Effector memory CD4-positive, alpha-beta T cell (primary cell): ENCODE data around the gene PHF23.

ENCODE experiments used
- DNase-seq, 3 donors: peaks; one replicate each; pipeline ENCODE4 v3.0.0-alpha.2; 2020
- H3K27ac ChIP-seq: 2 replicates; pipeline ENCODE4 v1.7.0; 2013; ENCODE audit warnings: mild to moderate bottlenecking, low read length, moderate library complexity; ENCODE audit not compliant: insufficient read depth, poor library complexity, severe bottlenecking
- H3K27me3 ChIP-seq: replicated peaks from 2 replicates; pipeline ENCODE4 v1.7.0; 2013; ENCODE audit warnings: mild to moderate bottlenecking, low read length; ENCODE audit not compliant: insufficient read depth, control insufficient read depth, poor library complexity, severe bottlenecking
- H3K36me3 ChIP-seq: 2 replicates; pipeline ENCODE4 v1.7.0; 2013; ENCODE audit warnings: mild to moderate bottlenecking, low read length, moderate library complexity; ENCODE audit not compliant: control insufficient read depth, insufficient read depth
- H3K4me1 ChIP-seq: 2 replicates; pipeline ENCODE4 v1.7.0; 2013; ENCODE audit warnings: low read length, mild to moderate bottlenecking; ENCODE audit not compliant: control insufficient read depth, insufficient read depth, poor library complexity, severe bottlenecking
- H3K4me3 ChIP-seq: 2 replicates; pipeline ENCODE4 v1.7.0; 2013; ENCODE audit warnings: low read length, low read depth, mild to moderate bottlenecking; ENCODE audit not compliant: insufficient read depth, poor library complexity, severe bottlenecking
- H3K9me3 ChIP-seq: 2 replicates; pipeline ENCODE4 v1.7.0; 2013; ENCODE audit warnings: mild to moderate bottlenecking, low read length, moderate library complexity; ENCODE audit not compliant: control insufficient read depth

Gene PHF23

GRCh38 chr17:7258731-7259554, 19.7 kb upstream of the PHF23 start:
- no peak overlapping the region for H3K27ac ChIP-seq
- H3K36me3 ChIP-seq: peaks cover 23% of the 10 kb centered on the region
- H3K4me3 ChIP-seq: no peak overlapping the region
- peaks cover 30% of the 10 kb centered on the region for H3K4me1 ChIP-seq
- H3K9me3 ChIP-seq: no peaks in the 10 kb centered on the region
- no peaks in the 10 kb centered on the region for H3K27me3 ChIP-seq
- DNase-seq: no peak

- H3K36me3 ChIP-seq: peaks cover 23% of the 10 kb centered on the region
- no peak for DNase-seq
- H3K4me1 ChIP-seq: peaks cover 21% of the 10 kb centered on the region
- H3K9me3 ChIP-seq: no peaks in the 10 kb centered on the region
- H3K4me3 ChIP-seq: no peak overlapping the region
- no peak overlapping the region for H3K27ac ChIP-seq
- no peaks in the 10 kb centered on the region for H3K27me3 ChIP-seq
Measured at GRCh38 chr17:7256766-7257456, 17.7 kb upstream of the PHF23 start.

GRCh38 chr17:7254511-7254910, 15.3 kb upstream of the PHF23 start:
- H3K27me3 ChIP-seq: no peaks in the 10 kb centered on the region
- peaks cover 23% of the 10 kb centered on the region for H3K4me1 ChIP-seq
- DNase-seq: no peak
- H3K36me3 ChIP-seq: peaks cover 23% of the 10 kb centered on the region
- no peak overlapping the region for H3K27ac ChIP-seq
- no peak overlapping the region for H3K4me3 ChIP-seq
- no peaks in the 10 kb centered on the region for H3K9me3 ChIP-seq

GRCh38 chr17:7253082-7253481, 13.8 kb upstream of the PHF23 start:
- H3K9me3 ChIP-seq: no peaks in the 10 kb centered on the region
- H3K36me3 ChIP-seq: peaks cover 14% of the 10 kb centered on the region
- H3K4me1 ChIP-seq: peaks cover 31% of the 10 kb centered on the region
- peak overlapping the region; percentile 100 for H3K4me3 ChIP-seq
- peak overlapping the region; percentile 96 for H3K27ac ChIP-seq
- no peaks in the 10 kb centered on the region for H3K27me3 ChIP-seq
- DNase-seq: no peak

- H3K4me3 ChIP-seq: peak within 1 kb of the TSS; percentile 100
- H3K36me3 ChIP-seq: peaks cover 14% of the 10 kb centered on the region
- no peaks in the 10 kb centered on the region for H3K9me3 ChIP-seq
- H3K4me1 ChIP-seq: peaks cover 31% of the 10 kb centered on the region
- DNase-seq: peak; percentile 79 to 86 (median 79)
- no peaks in the 10 kb centered on the region for H3K27me3 ChIP-seq
- peak within 1 kb of the TSS; percentile 96 for H3K27ac ChIP-seq
Measured at GRCh38 chr17:7252176-7253043, 13.2 kb upstream of the PHF23 start, which contains the start of gene ELP5. Gene ELP5 (plus strand): TSS chr17:7252215. CDS start chr17:7252551, 336 bp downstream.

- DNase-seq: peak; percentile 97 to 100 (median 99)
- H3K27ac ChIP-seq: peak within 1 kb of the TSS; percentile 96
- peak within 1 kb of the TSS; percentile 100 for H3K4me3 ChIP-seq
- no peaks in the 10 kb centered on the region for H3K27me3 ChIP-seq
- H3K36me3 ChIP-seq: peaks cover 13% of the 10 kb centered on the region
- H3K4me1 ChIP-seq: peaks cover 31% of the 10 kb centered on the region
- no peaks in the 10 kb centered on the region for H3K9me3 ChIP-seq
Measured at GRCh38 chr17:7251661-7252175, 12.5 kb upstream of the PHF23 start, which contains the start of gene CTDNEP1. Gene CTDNEP1 (minus strand): TSS chr17:7251734. CDS start chr17:7251296, 438 bp downstream.

GRCh38 chr17:7250695-7251627, 11.7 kb upstream of the PHF23 start:
- peaks cover 17% of the 10 kb centered on the region for H3K36me3 ChIP-seq
- peak overlapping the region; percentile 100 for H3K4me3 ChIP-seq
- no peaks in the 10 kb centered on the region for H3K9me3 ChIP-seq
- DNase-seq: no peak
- no peaks in the 10 kb centered on the region for H3K27me3 ChIP-seq
- H3K27ac ChIP-seq: peak overlapping the region; percentile 96
- peaks cover 31% of the 10 kb centered on the region for H3K4me1 ChIP-seq

GRCh38 chr17:7249830-7250229, 10.6 kb upstream of the PHF23 start:
- Histone ChIP-seq H3K4me3 (peak overlapping the region; percentile 100), H3K4me1 (peaks cover 31% of the 10 kb centered on the region), H3K27ac (peak overlapping the region; percentile 96), H3K27me3 (no peaks in the 10 kb centered on the region), H3K9me3 (no peaks in the 10 kb centered on the region), H3K36me3 (peaks cover 18% of the 10 kb centered on the region)
- DNase-seq: no peak

GRCh38 chr17:7249214-7249613, 10.0 kb upstream of the PHF23 start:
- H3K27ac ChIP-seq: peak overlapping the region; percentile 96
- H3K4me1 ChIP-seq: peaks cover 31% of the 10 kb centered on the region
- H3K27me3 ChIP-seq: no peaks in the 10 kb centered on the region
- DNase-seq: no peak
- H3K36me3 ChIP-seq: peaks cover 19% of the 10 kb centered on the region
- no peaks in the 10 kb centered on the region for H3K9me3 ChIP-seq
- H3K4me3 ChIP-seq: no peak overlapping the region
